Embryonic facial prominence (tissue), 1 donor: ENCODE data around the gene LMAN2L.

ENCODE experiments used
- DNase-seq: peaks from one replicate; pipeline ENCODE4 v3.0.0-alpha.2; 2016; ENCODE audit errors: extremely low spot score

The LMAN2L gene, protein sequence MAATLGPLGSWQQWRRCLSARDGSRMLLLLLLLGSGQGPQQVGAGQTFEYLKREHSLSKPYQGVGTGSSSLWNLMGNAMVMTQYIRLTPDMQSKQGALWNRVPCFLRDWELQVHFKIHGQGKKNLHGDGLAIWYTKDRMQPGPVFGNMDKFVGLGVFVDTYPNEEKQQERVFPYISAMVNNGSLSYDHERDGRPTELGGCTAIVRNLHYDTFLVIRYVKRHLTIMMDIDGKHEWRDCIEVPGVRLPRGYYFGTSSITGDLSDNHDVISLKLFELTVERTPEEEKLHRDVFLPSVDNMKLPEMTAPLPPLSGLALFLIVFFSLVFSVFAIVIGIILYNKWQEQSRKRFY

DNA sequence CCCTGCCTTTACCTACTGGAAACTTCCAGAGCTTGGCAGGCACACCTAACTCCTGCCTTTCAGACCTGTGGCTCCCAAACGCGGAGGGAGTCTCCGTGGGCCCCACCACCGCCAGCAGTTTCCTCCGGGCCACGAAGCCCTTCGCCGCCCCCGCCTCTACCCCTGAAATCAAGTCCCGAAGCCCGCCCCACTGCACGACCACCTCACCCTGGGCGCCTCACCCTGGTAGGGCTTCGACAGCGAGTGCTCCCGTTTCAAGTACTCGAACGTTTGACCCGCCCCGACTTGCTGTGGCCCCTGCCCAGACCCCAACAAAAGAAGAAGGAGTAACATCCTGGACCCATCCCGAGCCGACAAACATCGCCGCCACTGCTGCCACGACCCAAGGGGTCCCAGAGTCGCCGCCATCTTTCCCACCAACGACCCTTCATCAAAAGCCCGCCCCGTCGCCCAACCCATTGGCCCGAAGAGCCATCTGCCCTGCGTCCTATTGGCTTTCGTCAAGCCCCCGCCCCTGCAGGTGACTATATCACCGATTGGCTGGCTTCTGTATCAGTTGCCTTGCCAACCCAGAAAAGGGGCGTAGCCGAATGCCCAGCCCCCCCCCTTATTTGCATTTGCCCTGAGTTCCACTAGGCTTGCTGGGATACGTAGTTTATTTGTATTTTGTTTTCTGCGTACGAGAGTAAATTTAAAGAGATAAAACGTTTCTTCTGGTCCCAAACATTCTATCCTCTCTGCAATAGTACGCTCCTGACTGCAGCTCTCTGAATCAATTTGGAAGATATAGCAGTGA is at the start of gene LMAN2L:
Gene LMAN2L (minus strand): TSS at position 432 of the 796 bp plus-strand sequence. CDS start 24 bp downstream, at position 408.
- peak; percentile 96 for DNase-seq

DNA sequence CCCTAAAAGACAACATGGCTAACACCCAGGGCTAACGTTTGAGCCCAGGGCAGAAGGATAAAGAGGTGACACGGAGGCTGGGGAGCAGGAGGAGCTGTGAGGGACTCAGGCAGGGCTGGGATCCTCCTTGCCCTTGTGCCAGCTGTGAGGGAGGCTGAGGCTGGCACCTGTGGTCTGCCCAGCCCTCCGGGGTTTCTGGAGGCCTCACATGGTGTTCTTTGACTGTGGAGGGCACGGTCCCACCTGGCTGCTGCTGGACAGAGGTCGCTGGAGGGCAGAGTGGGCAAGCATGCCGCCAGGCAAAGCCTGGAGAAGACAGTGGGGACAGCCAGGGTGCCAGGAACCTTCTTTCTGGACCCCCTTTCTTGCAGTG is 49.4 kb upstream of the LMAN2L start:
- DNase-seq, result no peak

DNA sequence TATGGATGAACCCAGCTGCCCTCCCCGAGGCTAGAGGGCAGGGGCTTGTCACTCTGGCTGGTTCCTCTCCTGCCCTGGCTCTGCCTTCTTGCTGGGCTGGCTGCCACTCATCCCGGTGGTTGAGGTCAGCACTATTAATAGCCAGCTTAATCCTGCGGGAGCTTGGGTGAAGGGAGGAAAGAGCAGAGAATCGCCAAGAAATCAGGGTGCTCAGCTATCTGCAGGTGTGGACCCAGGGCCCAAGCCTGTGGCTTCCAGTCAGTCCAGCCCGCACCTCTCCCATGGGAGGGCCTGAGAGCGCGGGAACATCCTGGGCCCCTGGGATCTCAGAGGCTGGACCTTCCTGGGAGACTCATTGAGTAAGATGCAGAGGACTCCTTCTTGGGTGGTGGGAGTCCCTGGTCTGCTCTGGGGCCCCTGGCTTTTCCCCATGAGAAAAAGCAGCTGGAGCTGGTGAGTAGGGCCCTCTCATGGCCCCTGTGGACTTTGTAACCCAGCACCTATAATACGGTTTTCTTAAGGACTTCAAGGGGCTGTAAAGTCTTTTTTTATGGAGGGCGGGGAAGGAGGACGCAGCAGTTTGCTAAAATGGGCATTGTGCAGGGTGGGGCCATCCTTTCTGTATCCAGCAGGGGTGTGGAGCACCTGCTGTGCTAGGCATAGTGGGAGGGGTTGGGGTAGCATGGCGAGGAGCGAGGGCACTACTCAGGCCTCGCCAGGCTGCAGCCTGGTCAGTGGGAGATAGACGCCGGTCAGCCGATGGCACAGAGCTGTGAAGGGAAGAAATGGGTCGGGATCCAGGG is 48.8 kb upstream of the LMAN2L start:
- no peak for DNase-seq

DNA sequence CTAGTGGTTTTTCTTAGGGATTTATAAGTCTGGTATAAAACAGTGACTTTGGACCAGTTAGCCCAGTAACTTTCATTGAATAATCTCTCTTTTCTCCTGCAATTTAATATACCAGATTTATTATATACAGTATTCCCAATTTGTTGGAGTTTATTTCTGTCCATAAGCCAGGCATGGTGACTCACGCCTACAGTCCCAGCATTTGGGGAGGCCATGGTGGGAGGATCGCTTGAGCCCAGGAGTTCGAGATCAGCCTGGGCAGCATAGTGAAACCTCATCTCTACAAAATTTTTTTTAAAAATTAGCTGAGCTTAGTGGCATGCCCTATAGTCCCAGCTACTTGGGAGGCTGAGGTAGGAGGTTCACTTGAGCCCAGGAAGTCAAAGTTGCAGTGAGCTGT is 47.5 kb upstream of the LMAN2L start:
- DNase-seq, result no peak

DNA sequence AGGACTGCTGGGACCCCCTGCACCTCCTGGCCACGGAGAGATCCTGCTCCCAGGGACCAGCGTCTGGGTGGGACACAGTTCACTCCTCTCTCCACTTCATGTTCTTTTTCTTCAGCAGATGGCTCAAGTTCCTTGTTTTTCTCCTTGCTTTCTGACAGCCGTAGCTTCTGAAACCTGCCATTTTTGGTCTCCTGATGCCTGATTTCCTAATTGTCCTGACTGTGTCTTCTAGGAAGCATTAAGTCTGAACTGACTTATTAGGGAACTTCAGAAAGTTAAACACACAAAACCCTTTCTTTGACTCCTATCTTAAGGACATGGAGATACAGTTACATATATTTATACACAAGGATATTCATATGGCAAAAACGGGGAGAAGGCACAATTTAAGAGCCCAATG is 43.5 kb upstream of the LMAN2L start:
- no peak for DNase-seq

DNA sequence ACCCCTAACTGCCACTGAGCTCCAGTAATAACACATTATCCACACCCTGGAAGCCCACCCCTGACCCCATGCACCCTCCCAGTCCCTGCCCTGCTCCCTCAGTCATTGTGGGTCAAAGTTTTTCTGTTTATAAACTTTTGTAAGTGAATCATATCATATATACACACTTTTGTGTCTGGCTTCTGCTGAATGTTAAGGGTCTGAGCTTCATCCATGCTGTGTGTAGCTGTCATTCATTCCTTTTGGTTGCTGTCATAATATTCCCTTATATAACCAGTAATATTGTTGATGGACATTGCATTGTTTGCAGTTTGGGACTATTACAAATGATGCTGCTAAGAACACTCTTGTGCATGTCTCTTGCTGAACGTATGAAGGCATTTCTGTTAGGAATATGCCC is 35.3 kb upstream of the LMAN2L start:
- no peak for DNase-seq

DNA sequence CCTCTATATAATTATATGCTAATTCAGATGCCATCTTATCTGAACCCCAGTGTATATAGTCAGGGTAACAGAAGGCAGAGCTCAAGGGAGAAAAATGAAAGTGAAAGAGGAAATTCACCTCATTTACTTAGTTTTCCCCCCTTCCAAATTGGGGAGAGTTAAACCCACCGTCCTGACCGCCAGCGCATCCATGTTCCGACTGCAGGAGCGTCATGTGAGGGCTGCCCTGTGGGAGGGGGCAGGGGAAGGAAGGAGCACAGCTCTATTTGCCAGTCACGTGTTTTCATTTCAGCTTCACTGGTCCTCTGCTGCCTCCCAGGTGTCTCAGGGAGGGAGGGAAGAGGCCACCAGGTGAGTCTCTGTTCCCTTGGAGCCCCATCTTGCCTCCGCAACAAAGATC is 34.1 kb upstream of the LMAN2L start:
- no peak for DNase-seq

DNA sequence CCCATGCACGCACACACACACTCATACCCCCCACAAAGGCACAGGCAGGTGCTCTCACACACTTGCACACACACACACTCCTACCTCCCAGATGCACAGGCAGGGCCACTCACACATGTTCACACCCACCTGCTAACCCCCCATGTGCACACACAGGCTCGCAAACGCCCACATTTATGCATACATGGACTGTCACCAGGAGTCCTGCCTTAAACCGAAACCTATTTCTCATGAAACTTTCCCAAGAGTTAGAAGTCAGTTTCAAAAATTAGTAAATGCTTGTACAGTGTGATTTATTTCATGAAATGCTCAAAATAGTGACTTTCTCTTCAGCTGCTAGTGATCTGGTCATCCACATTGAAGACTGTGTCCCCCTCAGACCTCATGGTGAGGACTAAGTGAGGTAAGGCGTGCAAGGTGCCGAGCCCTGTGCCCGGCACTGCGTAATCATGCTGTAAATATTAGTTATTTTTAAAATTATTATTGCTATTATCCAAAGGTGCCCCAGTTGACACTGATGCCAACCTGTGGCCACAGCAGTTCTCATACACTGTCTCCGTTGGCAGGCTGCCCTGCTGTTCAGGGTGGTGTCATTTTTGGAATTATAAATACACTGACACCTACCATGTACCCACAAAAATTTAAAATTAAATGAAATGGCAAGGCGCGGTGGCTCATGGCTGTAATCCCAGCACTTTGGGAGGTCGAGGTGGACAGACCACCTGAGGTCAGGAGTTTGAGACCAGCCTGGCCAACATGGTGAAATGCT is 33.2 kb upstream of the LMAN2L start:
- no peak for DNase-seq

DNA sequence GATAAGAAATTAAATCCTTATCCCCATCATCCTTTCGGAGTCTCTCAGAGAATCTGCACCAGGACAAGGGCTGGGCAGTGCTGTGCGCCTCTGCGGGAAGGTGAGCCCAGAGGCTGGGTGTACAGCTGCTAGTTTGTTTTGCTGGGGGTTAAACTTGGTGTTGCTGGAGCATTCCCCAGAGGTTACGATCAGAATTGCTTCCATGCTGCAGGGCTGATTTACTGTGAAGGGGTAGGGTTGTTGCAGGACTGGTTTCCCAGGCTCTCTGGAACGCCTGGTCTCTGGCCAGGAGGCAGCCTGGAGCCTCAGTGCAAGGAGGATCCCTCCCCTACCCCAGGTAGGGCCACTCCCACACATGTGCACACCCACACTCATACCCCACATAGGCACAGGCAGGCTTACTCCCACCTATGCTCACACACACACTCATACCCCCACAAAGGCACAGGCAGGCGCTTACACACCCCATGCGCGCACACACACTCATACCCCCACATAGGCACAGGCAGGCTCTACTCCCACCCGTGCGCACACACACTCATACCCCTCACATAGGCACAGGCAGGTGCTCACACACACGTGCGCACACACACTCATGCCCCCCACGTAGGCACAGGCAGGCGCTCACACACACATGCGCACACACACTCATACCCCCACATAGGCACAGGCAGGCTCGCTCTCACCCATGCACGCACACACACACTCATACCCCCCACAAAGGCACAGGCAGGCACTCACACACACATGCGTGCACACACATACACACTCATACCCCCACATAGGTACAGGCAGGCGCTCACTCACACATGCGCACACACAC is 32.1 kb upstream of the LMAN2L start:
- no peak for DNase-seq

DNA sequence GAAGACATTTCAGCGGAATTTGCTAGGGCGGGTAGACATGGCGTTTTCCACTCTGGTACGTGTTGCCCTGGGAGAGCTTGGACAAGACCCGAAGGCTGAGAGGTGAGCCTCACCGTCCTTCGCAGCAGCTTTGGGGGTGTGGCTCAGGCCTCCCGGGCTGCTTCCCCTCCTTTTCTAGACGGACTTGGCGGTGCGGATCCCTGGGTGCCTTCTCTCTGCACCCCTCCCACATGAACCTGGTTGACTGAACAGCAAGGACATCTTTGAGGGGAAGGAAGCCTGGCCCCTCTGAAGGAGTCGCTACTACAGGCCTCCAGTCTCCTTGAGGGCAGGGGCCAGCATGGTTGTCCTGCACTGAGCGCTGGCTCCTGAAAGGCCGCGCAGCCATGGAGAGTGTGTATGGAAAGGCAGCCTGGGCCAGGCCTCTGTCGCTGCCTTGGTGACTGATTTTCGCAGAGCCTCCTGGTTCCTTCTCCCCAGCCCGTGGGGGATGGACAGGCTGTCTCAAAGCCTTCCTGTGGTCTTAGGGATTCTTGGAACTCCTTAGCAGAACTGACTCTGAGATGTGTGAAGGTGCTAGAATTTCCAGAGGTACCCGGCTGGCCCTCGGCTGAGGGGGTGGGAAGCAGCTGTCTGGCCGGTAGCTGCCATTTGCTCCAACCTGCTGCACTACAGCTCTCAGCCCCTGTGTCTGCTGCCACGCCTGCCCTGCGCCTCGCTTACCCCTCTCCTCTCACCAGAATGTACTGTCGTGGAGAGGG is 30.8 kb upstream of the LMAN2L start:
- no peak for DNase-seq

DNA sequence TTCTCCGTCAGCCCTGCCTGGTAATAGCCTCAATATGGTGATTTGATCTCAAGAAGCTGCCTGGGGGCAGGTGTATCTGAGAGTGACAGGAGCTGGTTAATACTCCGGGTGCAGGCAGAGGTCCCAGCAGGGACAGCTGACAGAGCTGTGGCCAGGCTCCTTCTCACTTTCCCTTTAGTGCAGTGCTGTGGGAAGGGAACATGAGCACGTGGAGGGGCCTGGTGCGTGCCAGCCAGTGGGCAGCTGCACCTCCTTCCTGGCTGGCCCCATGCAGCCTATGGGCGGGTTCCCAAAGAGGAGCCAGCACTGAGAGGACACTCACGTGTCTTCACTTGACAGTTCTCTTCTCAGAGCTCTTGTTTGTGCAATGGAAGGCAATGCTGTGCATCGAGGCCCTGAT is 29.9 kb upstream of the LMAN2L start:
- no peak for DNase-seq

DNA sequence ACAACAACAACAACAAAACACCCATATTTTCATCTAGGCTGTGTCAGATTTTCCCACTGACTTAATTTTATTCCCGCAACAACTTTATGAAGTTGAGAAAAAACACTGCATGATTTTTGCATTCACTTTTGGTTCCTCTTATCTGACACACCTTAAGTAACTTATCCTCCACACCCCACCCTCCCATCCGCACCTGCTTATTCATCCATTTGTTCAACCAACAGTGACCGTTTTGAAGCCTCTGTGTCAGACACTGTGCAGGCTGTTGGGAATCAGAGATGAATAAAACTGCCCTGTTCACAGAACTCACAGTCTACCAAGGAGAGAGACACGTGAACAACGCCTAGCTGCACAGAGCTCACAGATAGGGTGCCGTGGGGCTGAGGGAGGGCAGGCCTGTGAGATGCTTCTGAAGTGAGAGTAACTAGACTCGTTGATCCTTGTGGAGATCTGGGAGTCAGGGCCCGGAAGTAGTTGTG is 28.3 kb upstream of the LMAN2L start:
- no peak for DNase-seq

DNA sequence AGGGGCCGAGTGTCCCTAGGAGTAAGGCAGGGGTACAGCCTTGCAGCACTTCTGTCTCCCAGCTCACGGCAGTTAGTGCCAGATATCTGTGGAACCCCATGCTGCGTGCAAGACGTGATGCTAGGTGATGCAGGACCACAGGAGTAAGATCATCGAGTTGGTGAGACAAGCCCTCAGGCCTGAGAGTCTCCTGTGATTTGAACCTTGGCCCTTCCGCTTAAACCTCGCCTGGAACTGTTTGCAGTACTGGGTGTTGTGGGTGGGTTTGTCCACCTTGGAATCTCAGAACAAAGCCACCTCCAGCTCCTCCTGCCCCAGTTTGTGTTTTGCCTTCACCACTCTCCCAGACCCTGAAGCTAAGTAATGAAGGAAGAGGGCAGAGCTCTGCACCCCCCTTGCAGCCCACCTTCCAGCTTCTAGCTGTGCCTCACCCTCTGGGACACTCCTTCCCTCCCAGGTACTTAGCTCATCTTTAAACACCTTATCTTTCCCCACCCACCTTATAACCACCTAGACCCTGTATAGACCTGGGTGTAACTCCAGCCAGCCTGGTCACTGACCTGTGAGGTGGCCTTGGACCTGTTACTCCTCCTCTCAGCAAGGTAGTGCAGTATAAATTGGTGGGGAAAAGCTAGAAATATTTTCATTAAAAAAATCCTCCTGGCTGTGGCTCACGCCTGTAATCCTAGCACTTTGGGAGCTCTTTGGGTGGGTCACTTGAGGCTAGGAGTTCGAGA is 27.4 kb upstream of the LMAN2L start:
- DNase-seq, result no peak

DNA sequence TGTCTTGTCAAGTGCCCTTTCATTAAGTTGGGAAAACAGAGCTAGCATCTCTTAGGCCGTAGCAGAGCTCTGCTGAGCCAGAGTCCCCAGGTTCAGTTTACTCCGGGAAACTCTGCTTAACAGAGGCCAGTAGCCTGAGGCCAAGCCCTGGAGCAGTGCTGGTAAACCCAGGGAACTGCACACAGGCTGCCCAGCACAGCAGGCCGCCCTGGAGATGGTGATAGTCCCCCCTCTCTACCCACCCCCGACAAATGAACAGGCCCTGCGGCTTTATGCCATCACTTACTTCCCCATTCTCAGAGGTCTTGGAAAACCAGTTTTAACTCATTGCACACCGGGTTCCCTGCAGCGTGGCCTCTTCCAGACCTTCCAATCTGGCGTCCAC is 24.4 kb upstream of the LMAN2L start:
- no peak for DNase-seq

DNA sequence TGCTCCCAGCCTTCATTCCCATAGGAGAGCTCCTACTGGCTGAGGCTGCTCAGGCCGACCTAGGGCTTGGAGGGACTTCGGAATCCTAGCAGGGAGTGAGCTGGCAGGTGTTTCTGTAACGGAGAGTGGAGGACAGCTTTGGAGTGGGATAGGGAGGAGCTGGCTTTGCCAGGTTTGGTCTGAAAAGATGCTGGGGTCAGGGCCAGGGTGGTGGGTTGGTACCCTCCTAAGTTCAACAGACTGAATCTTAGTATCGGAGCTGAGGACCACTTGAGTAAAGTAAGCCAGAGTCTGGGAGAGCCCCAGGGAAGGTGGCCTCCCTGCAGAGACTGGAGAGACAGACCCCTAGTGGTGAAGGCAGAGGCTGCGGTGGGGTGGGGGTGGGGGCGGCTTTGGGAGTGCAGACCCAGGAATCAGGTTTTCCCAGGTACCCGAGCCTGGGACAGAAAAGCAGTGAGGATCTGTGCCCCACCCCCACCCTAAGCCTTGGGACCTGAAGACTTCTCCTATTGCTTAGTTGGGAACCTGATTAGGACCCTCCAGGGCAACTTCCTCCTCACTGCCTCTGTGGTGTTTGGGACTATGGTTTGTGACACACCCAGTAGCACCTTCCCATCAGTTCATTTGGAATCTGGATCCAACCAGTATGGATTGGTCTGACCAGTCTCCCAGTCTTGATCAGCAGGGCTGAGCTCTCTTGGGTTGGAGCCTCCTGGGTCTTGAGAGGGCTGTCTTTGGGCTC is 23.8 kb upstream of the LMAN2L start:
- no peak for DNase-seq

DNA sequence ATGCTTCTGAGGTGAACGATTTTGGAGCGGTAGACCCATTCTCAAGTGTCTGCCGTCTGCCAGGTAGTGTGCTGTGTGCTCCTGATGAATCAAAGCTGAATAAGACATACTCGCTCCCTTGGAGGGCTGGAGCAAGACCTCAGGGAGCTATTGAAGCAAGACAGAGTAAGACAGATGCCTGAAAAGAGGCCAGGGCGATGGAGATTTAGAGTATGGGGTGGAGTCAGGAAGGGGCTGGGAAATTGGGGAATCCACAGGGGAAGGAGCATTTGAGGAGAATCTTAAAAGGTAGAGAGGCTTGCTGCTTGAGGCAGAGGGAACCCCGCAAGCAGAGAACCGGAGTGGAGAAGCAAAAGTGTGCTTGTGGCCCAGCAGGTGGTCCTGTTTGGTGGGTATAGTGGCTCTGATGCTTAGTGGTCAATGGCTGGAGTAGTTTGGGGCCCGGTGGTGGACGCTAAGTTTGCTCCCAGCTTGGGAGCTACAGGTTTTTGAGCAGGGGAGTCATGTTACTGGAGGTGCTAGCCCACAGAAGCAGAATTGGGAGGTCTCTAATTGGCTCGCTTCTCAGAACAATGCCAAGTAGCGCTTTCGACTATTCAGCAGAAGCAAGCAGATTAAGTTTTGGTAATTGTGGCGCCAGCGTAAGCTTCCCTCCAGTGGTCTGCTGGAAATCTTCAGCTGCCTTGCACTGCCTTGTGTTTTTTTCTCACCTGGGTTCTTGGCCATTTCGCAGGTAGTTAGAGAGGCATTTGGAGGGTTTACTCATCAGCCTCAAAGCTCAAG is 22.9 kb upstream of the LMAN2L start:
- DNase-seq, result no peak

DNA sequence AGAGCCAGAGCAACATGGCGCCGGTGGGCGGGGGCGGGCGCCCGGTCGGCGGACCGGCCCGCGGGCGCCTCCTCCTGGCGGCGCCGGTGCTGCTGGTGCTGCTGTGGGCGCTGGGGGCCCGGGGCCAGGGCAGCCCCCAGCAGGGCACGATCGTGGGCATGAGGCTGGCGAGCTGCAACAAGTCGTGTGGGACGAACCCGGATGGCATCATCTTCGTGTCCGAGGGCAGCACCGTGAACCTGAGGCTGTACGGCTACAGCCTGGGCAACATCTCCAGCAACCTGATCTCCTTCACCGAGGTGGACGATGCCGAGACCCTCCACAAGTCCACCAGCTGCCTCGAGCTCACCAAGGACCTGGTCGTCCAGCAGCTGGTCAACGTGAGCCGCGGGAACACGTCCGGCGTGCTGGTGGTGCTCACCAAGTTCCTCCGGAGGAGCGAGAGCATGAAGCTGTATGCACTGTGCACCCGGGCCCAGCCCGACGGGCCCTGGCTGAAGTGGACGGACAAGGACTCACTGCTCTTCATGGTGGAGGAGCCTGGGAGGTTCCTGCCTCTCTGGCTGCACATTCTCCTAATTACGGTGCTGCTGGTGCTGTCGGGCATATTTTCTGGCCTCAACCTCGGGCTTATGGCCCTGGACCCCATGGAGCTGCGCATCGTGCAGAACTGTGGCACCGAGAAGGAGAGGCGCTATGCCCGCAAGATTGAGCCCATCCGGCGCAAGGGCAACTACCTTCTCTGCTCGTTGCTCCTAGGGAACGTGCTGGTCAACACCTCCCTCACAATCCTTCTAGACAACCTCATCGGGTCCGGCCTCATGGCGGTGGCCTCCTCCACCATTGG is 21.3 kb upstream of the LMAN2L start:
- DNase-seq, result no peak
